GM18502 (cell line): ENCODE data around the gene LCE1D.

ENCODE experiments used
- ATAC-seq: cut with Tn5 transposase; IDR thresholded peaks from one replicate; pipeline ENCODE4 v1.9.1; 2021; ENCODE audit warnings: mild to moderate bottlenecking; ENCODE audit not compliant: unreplicated experiment, poor library complexity

LCE1D gene, protein sequence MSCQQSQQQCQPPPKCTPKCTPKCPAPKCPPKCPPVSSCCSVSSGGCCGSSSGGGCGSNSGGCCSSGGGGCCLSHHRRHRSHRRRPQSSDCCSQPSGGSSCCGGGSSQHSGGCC

DNA sequence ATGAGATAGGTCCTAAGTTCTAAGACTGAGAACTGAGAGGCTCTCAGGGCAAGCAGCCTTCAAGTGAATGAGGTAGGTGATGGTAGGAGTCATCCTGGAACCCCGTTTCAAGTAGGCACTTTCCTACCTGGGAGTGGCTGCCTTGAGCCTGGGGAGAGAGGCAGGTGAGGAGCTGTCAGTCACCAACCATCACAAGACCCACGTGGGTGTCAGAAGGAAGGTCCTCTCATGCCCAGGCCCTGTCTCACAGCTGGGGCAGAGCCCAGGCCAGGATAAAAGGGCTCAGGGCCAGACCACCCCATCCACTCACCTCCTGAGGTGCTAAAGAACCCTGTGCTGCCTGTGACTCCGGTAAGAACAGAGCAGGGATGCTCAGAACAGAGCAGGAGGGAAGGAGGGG, at the start of gene LCE1D:
LCE1D (plus strand) TSS at position 301 of the 400 bp plus-strand sequence. CDS start 1,074 bp downstream, outside the sequence.
- ATAC-seq, result no peak

DNA sequence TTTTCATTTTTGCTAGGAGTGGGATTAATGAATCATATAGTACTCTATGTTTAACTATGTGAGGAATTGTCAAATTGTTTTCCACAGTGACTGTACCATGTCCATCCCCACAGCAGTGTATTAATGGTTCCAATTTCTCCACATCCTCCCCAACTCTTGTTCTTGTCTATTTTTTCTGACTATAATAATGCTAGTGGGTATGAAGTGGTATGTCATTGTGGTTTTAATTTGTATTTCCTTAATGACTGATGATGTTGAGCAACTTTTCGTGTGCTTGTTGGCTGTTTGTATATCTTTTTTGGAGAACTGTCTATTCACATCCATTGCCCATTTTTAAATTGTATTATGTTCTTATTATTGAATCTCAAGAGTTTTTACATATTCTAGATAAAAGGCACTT, 48.7 kb upstream of the LCE1D start:
- no peak for ATAC-seq

DNA sequence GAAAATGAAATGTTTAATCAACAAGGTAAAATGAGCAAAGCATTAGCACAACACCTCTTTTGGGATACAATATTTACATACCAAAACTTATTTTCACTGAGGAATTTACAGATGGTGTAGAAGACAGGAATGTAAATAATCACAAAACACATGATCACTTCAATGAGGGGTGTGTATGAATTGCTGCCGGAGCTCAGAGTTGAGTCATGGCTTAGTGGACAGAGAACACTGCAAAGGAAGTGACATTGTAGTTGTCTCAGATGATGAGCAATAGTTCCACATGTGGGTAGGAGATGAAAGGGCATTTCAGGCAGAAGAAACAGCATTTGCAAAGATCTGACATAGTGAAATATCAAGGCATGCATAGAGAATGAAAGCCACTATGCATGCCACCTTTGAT, 44.3 kb upstream of the LCE1D start:
- ATAC-seq, result no peak

DNA sequence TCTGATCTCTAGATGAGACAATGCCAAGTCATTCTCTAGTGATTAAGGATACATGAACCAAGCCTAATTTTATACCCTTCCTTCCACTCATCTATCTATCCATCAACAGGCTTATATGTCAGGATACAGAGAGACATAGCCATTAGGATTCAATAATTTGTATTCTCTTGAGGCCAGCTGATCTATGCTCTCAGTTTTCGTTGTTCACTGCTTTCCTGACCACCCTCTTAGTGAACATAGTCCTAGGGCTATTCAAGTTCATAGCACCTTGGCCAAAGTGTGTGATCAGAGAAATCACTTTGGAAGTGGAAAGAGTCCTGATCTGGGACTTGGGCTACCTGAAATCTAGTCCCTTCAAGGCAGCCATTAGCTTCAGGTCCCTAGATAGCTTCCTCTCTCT, 42.9 kb upstream of the LCE1D start:
- no peak for ATAC-seq

DNA sequence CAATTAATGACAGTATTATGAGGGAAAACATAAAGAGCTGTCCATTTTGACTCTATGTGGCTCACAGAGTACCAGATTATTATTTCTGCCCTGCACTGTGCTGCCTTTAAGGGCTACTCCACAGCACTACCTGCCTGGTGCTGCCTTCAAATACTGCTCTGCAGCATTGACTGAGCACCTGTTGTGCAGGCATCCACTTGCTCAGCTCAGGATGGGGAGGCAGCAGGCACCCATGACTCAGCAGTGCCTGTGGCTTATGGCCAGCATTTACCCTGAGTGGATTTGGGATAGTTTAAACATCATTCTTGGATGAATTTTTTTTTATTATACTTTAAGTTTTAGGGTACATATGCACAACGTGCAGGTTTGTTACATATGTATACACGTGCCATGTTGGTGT, 39.6 kb upstream of the LCE1D start:
- no peak for ATAC-seq

DNA sequence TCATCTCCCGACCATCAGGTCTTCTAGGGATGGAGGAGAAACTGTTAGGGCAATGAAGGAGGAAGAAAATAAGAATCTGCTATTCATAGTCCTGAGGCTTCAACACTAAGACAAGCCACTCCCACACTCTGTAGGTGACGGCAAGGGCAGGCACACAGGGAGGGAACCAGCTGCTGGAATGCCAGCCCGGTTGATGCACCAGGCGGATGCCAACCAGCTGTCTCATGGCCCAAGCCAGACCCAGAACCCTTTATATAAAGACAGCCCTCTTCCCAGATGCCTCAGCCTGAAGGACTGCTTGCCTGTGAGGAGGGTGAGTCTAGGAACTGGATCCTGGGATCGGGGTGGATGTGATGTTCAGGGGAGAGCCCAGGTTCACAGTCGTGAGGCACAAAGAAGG, 38.8 kb upstream of the LCE1D start, which contains the start of gene KPRP:
KPRP (plus strand) TSS at position 279 of the 400 bp plus-strand sequence. CDS start 1,564 bp downstream, outside the sequence.
- no peak for ATAC-seq

DNA sequence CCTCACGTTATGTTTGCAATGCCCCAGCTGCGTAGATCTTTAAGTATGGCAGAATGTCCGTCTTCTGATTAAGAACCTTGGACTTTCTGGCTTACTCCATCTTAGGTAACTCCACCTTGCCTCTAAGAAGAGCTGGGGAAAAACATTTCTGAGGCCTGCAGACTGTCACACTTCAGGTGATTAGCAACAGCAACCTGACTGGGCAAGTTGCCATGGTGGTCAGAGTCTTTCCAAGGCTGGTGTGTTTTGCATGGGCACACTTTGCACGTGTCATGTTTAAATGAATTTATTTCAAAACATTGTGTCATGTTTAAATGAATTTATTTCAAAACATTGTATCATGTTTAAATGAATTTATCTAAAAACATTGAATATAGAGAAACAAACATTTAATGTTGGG, 37.9 kb upstream of the LCE1D start:
- ATAC-seq, result no peak

DNA sequence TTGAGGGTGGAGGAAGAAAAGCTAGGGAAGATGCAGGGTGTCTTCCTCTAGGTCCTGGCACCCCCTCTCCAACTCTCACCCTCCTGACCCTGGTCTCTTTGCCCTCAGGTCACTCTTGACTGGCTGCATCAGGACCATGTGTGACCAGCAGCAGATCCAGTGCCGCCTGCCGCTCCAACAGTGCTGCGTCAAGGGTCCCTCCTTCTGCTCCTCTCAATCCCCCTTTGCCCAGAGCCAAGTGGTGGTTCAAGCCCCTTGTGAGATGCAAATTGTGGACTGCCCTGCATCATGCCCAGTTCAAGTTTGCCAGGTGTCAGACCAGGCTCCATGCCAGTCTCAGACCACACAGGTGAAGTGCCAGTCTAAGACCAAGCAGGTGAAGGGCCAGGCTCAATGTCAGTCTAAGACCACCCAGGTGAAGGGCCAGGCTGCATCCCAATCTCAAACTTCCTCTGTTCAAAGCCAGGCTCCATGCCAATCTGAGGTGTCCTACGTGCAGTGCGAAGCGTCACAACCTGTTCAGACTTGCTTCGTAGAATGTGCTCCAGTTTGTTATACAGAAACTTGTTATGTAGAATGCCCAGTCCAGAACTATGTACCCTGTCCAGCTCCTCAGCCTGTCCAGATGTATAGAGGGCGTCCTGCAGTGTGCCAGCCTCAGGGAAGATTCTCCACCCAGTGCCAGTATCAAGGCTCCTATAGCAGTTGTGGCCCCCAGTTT, 36.9 kb upstream of the LCE1D start:
- no peak for ATAC-seq

DNA sequence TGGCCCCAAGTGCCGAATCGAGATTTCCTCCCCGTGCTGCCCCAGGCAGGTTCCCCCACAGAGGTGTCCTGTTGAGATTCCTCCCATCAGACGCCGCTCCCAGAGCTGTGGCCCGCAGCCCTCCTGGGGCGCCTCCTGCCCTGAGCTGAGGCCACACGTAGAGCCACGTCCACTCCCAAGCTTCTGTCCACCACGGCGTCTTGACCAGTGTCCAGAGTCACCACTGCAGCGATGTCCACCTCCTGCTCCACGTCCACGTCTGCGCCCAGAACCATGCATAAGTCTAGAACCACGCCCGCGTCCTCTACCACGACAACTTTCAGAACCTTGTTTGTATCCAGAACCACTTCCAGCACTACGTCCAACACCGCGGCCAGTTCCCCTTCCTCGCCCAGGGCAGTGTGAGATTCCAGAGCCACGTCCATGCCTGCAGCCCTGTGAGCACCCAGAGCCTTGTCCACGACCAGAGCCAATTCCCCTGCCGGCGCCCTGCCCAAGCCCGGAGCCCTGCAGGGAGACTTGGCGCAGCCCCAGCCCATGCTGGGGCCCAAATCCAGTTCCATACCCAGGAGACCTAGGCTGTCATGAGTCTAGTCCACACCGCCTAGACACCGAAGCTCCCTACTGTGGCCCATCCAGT, 35.9 kb upstream of the LCE1D start:
- ATAC-seq, result no peak

DNA sequence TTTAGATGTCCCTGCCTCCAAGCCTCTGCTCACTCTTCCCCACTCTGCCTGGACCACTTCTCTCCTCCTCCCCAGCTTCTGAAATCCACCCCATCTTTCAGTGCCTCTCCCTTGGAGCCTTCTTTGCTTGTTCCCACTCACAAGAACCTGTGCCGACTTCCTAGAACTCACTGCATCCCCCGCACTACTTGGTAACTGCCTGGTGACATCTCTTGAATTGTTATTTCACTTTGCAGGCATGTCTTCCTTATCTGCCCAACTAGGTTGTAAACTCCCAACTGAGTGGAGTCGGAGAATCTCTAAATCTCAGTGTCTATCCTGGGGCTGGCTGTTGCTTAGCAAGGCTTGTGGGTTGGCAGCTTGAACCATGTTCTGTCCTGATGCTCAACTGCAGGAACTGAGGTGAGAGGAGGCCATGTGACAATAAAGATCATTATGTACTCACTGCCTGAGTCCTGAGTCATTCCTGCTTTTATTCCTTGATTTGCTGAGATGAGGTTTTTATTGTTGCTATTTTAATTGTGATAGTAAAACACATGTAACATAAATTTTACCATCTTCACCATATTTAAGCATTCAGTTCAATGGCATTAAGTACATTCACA, 34.8 kb upstream of the LCE1D start:
- no peak for ATAC-seq

DNA sequence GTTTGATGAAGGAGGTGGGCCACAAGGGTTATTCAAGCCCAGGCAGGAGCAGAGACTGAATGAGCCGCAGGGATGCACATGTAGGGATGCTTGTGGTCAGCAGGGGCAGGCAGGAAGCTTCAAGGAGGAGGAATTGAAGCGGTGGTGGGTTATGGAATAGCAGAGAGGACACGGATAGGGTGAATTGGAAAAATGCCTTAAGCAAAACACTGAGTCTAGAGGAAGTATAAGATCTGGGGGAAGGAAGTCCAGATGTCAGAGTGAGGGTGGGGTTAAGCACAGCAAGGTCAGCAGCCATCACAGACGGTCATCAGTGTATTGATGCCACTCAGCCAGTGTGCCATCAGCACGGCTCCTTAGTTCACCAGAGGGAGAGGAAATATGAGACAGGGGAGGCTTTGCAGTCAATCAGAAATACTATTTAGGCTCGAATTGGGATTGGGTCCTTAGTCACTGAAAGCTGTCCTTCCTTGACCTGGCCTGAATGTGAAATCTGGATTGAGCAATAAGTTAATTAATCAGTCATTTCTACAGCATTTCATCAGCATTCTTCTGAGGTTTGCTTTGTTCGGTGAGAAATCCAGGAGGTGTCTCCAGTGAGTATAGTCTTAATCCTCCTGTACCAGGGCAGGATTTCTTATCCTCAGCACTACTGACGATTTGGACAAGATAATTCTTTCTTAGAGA, 27.5 kb upstream of the LCE1D start:
- no peak for ATAC-seq

DNA sequence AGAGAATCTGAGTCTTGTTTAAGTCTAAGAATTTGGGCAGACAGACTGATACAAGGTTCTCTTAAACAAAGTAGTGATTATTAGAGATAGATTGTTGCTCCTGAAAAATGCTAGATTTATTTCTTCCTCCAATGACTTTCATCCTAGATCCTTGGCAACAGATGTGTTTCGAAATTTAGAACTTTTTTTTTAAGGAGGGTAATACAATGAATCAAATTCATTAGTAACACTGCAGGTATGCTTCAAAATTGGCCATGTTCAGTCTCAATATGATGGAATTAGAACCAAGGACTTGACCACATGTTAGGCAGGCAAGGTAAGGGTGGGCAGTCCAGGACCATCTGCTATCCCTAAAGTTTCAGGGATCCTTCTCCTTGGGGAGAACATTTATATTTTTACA, 26.1 kb upstream of the LCE1D start:
- no peak for ATAC-seq

DNA sequence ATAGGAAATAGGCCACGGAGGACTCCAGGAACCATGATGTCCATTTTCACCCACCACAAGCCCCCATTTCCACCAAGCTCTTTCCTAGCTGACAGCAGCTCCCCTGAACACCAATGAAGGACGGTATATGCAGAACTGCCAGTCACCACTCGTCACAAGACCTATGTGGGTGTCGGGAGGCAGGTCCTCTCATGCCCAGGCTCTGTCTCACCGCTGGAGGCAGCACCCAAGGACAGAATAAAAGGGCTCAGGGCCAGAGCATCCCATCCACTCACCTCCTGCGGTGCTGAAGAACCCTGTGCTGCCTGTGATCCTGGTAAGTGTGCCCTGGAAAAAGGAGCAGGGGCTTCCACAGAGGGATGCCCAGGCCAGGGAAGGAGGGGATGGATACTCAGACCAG, 21.6 kb upstream of the LCE1D start, which contains the start of gene LCE1F:
LCE1F (plus strand) TSS at position 266 of the 400 bp plus-strand sequence. CDS start 1,232 bp downstream, outside the sequence.
- no peak for ATAC-seq

DNA sequence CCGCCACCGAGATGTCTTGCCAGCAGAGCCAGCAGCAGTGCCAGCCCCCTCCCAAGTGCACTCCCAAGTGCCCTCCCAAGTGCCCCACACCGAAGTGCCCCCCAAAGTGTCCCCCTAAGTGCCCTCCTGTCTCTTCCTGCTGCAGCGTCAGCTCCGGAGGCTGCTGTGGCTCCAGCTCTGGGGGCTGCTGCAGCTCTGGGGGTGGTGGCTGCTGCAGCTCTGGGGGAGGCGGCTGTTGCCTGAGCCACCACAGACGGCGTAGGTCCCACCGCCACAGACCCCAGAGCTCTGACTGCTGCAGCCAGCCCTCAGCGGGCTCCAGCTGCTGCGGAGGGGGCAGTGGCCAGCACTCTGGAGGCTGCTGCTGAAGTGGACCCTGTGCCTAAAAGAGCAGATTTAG, 20.2 kb upstream of the LCE1D start:
- ATAC-seq, result no peak

DNA sequence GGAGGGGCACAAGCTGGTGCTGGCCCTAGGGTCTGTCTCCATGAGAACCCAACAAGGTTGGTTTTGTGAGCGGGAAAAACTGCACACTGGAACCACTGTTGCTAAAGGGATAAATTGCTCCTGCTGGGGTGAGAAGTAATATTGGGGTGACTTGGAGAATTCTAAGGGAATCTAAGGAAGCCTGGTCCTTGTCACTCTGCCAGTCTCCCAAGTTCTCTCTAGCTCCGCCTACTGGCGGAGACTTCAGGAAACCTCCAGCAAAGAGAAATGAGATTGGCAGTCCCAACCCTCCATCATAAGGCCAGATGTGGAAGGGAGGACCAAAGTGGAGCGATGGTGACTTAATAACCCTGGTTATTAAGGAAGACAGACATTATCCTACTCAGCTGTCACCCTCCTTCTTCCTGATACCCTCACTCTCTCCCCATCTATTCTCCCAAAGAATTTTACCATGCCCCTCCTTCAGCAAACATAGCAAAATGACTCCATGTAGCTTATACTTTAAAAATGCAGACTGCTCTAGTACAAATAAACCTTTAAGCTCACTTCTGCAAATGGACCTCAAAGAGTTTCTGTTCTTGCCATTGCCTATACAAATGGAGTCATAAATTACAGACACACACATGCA, 18.9 kb upstream of the LCE1D start:
- ATAC-seq, result no peak

DNA sequence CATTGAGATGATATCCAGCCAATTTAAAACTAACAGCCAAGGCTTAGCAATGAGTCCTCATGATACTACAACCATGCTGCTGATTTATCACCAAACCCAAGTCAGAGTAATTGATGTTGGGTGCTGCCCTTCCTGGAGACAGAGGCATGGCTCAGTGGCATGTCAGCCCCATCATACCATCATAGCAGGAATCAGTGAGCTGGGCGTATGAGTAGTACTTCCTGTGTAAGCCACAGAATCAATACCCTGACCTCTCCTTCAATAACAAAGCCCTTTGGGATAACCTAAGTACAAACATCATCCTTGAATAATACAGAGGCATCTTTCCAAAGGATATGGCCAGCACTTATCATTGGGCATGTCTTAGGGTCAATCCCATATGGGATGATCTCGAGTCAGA, 13.4 kb upstream of the LCE1D start:
- no peak for ATAC-seq

DNA sequence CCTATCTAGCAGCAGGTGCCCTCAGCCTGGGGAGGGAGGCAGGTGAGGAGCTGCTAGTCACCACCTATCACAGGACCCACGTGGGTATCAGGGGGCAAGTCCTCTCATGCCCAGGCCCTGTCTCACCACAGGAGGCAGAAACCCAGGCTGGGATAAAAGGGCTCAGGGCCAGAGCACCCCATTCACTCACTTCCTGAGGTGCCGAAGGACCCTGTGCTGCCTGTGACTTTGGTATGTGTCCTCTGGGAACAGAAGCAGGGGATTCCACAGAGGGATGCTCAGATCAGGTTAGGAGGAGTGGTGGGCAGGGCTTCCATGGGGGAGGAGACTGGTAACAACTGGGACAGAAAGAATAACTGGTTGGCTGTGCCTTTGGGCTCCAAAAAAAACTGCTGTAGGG, 10.4 kb upstream of the LCE1D start, which contains the start of gene LCE1E:
LCE1E (plus strand) TSS at position 181 of the 400 bp plus-strand sequence. CDS start 1,043 bp downstream, outside the sequence.
- ATAC-seq, result no peak

DNA sequence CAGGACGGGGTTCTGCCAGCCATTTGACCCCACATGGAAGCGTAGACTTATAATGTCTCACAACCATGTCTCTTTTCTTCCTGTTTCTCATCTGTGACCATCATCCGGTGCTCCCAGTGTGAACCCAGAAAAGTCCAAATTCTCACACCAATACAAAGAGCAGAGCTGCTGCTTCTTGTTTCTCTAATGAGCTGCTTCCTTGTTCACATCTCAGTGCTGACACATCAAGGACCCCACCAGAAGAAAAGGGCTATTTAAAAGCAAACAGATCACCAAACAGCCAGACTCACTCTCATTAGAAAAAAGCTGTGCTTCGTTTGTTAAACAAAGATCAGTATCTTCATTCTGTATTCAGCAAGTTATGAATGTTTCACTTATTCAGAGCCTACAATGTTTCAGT, 835 bp upstream of the LCE1D start:
- no peak for ATAC-seq

DNA sequence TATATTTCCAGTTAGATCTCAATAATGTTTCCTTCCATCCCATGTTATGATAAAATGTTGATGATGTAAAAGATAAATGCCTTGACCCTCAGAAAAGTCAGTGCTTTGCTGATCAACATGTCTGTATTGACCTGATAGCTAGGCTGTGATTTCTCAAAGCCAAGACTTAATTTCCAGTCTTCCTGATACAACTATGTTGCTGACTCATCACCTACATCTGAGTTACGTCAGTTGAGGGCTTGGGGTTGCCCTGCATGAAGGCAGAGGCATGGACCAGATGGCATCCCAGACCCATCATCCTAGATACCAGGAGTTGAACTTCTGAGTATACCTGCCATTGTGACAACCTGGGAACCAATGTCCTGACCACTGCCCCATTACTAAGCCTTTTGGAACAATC, 4.8 kb downstream of the LCE1D start:
- no peak for ATAC-seq

DNA sequence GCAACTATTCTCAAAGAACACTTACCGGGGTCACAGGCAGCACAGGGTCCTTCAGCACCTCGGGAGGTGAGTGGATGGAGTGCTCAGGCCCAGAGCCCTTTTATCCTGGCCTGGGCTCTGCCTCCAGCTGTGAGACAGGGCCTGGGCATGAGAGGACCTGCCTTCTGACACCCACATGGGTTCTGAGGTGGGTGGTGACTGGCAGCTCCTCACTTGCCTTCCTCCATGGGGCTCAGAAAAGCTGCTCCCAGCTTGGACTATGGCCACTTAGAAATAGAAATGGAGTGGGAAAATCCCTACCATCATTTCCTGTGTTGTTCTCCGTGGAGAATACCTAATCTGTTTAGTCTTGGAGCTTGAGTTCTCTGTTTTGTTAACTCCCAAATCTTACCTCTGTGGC, 10.1 kb downstream of the LCE1D start, which contains the start of gene LCE1C:
LCE1C (minus strand) TSS at position 76 of the 400 bp plus-strand sequence. CDS start 1,173 bp downstream, outside the sequence.
- no peak for ATAC-seq
